ENCODE data around the gene PDGFC.
"Not testable (repeated sequence)": the region's sequence is repeated elsewhere in the genome, so short reads cannot be mapped to it uniquely, and the experiment has no call there.

The PDGFC gene

GRCh38 chr4:156870131-156870530 lies 101.5 kb downstream of the PDGFC start:
- TF ChIP-seq, protein P1, sequence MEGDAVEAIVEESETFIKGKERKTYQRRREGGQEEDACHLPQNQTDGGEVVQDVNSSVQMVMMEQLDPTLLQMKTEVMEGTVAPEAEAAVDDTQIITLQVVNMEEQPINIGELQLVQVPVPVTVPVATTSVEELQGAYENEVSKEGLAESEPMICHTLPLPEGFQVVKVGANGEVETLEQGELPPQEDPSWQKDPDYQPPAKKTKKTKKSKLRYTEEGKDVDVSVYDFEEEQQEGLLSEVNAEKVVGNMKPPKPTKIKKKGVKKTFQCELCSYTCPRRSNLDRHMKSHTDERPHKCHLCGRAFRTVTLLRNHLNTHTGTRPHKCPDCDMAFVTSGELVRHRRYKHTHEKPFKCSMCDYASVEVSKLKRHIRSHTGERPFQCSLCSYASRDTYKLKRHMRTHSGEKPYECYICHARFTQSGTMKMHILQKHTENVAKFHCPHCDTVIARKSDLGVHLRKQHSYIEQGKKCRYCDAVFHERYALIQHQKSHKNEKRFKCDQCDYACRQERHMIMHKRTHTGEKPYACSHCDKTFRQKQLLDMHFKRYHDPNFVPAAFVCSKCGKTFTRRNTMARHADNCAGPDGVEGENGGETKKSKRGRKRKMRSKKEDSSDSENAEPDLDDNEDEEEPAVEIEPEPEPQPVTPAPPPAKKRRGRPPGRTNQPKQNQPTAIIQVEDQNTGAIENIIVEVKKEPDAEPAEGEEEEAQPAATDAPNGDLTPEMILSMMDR (IDR thresholded peaks at IDR 0.05; ENCODE audit: poor library complexity, severe bottlenecking), result no peak
- no peaks in the 10 kb centered on the region for H3K9me3 ChIP-seq (ENCODE audit: severe bottlenecking)
- no peak overlapping the region for H3K27ac ChIP-seq (ENCODE audit: poor library complexity, severe bottlenecking)
- H3K36me3 ChIP-seq (ENCODE audit: low read depth), result peaks cover 8% of the 10 kb centered on the region; the same call in 1 of the 2 replicates
- DNase-seq (ENCODE audit: low spot score), result no peak
- H3K27me3 ChIP-seq (ENCODE audit: insufficient read depth, poor library complexity, severe bottlenecking), result no peaks in the 10 kb centered on the region
- H3K4me1 ChIP-seq (ENCODE audit: insufficient read depth, poor library complexity, severe bottlenecking), result peaks cover 9% of the 10 kb centered on the region
- ATAC-seq (ENCODE audit: low read depth), result no peak
- no peak overlapping the region for H3K4me3 ChIP-seq (ENCODE audit: severe bottlenecking)

DNA sequence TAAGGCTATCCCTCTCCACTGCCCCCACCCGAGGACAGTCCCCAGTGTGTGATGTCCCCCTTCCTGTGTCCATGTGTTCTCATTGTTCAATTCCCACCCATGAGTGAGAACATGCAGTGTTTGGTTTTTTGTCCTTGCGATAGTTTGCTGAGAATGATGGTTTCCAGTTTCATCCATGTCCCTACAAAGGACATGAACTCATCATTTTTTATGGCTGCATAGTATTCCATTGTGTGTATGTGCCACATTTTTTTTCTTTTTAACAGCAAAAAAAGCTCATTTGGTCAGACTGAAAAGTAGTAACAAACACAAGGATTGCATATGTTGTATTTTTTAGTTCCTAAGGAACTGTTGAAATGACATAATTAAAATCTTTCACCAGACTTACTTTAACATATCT lies 105.5 kb downstream of the PDGFC start:
- H3K27ac ChIP-seq (ENCODE audit: poor library complexity, severe bottlenecking); H3K27me3 ChIP-seq (ENCODE audit: insufficient read depth, poor library complexity, severe bottlenecking); ATAC-seq (ENCODE audit: low read depth); DNase-seq (ENCODE audit: low spot score); H3K36me3 ChIP-seq (ENCODE audit: low read depth); H3K4me1 ChIP-seq (ENCODE audit: insufficient read depth, poor library complexity, severe bottlenecking); H3K4me3 ChIP-seq (ENCODE audit: severe bottlenecking); H3K9me3 ChIP-seq (ENCODE audit: severe bottlenecking): not testable (repeated sequence)

GRCh38 chr4:156865451-156865850 lies 106.1 kb downstream of the PDGFC start:
- no peak overlapping the region for H3K4me3 ChIP-seq (ENCODE audit: severe bottlenecking)
- ATAC-seq (ENCODE audit: low read depth), result no peak
- H3K27ac ChIP-seq (ENCODE audit: poor library complexity, severe bottlenecking), result no peak overlapping the region
- H3K36me3 ChIP-seq (ENCODE audit: low read depth), result peaks cover 7% of the 10 kb centered on the region; the same call in 1 of the 2 replicates
- H3K9me3 ChIP-seq (ENCODE audit: severe bottlenecking), result no peaks in the 10 kb centered on the region
- TF ChIP-seq, protein P1 (IDR thresholded peaks at IDR 0.05; ENCODE audit: poor library complexity, severe bottlenecking), result no peak
- no peak for DNase-seq (ENCODE audit: low spot score)
- H3K4me1 ChIP-seq (ENCODE audit: insufficient read depth, poor library complexity, severe bottlenecking), result peaks cover 9% of the 10 kb centered on the region
- H3K27me3 ChIP-seq (ENCODE audit: insufficient read depth, poor library complexity, severe bottlenecking), result no peaks in the 10 kb centered on the region

DNA sequence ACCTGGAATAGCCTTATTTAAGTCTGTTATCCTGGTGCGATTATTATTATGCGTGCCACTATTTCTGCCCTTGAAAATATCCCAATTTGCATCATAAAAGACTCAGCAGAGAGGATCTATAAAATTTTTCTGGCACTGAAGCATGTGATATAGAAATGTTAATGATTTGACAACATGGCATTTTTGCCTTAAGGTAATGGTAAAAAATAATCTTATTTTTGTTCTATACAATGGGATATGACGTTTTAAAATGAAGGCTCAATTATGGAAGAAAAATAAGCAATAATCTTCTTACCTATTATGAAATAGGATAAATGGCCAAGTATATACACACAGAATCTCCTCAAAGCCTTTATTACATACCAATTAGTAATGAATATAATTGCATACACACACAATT lies 113.5 kb downstream of the PDGFC start:
- DNase-seq (ENCODE audit: low spot score) (no peak), ATAC-seq (ENCODE audit: low read depth) (no peak)
- Histone ChIP-seq H3K27me3 (ENCODE audit: insufficient read depth, poor library complexity, severe bottlenecking) (no peaks in the 10 kb centered on the region), H3K36me3 (ENCODE audit: low read depth) (0 out of 2 replicates have a peak, but pooled peaks cover 3% of the 10 kb centered on the region), H3K9me3 (ENCODE audit: severe bottlenecking) (no peaks in the 10 kb centered on the region), H3K4me1 (ENCODE audit: insufficient read depth, poor library complexity, severe bottlenecking) (peaks cover 3% of the 10 kb centered on the region), H3K4me3 (ENCODE audit: severe bottlenecking) (no peak overlapping the region), H3K27ac (ENCODE audit: poor library complexity, severe bottlenecking) (no peak overlapping the region)
- TF ChIP-seq, protein P1 (IDR thresholded peaks at IDR 0.05; ENCODE audit: poor library complexity, severe bottlenecking), result no peak

DNA sequence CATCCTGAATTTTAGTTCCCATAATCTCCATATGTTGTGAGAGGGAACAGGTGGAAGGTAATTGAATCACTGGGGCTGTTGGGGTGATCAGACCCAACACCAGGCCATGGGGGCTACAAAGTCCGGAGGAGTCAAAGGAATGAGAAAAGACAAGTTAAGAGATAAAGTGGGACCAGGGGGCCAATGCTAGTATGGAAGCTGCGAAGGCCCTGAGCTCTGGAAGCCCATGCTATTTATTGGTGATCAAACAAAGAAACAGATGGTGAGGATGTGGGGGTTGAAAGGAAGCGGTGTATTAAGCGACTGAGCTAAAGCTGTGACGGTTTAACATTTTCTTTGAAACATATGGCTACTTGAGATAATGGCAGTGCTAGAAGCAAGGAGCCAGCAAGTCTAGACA lies 132.8 kb downstream of the PDGFC start:
- H3K27me3 ChIP-seq (ENCODE audit: insufficient read depth, poor library complexity, severe bottlenecking), result no peaks in the 10 kb centered on the region
- H3K36me3 ChIP-seq (ENCODE audit: low read depth), result no peaks in the 10 kb centered on the region
- no peaks in the 10 kb centered on the region for H3K4me1 ChIP-seq (ENCODE audit: insufficient read depth, poor library complexity, severe bottlenecking)
- no peak overlapping the region for H3K4me3 ChIP-seq (ENCODE audit: severe bottlenecking)
- H3K27ac ChIP-seq (ENCODE audit: poor library complexity, severe bottlenecking), result no peak overlapping the region
- TF ChIP-seq, protein P1 (IDR thresholded peaks at IDR 0.05; ENCODE audit: poor library complexity, severe bottlenecking), result no peak
- no peak for ATAC-seq (ENCODE audit: low read depth)
- H3K9me3 ChIP-seq (ENCODE audit: severe bottlenecking), result peaks cover 3% of the 10 kb centered on the region
- no peak for DNase-seq (ENCODE audit: low spot score)
